Adrenal gland (tissue), 12 donors: ENCODE data around the gene TBC1D1. TPM values are rescaled to one million over a fixed set of nuclear protein-coding genes. Genes with fewer than 3 reads are reported as not detected.

ENCODE experiments used
- DNase-seq, 7 donors: peaks; one replicate each; pipeline ENCODE4 v3.0.0-alpha.2; 2019 to 2020
- H3K27ac ChIP-seq, 5 donors: fragments of 200-600 bp; sonication (generic) in 4 of 5; 1 replicate in 3 of 5; 2 replicates in 2 of 5; pipeline versions ENCODE4 v1.5.1 to v1.8.0; 2016 to 2020; ENCODE audit warnings: mild to moderate bottlenecking in 1 of 5
- H3K27me3 ChIP-seq: fragments of 200-600 bp; 2 replicates; pipeline ENCODE4 v1.8.0; 2021
- H3K36me3 ChIP-seq, 2 donors: fragments of 200-600 bp; replicated peaks in 1 of 2; 1 replicate in 1 of 2; 2 replicates in 1 of 2; pipeline versions ENCODE4 v1.5.1 to v1.8.0; 2018 to 2022
- H3K4me1 ChIP-seq, 2 donors: fragments of 200-600 bp; replicated peaks in 1 of 2; 1 replicate in 1 of 2; 2 replicates in 1 of 2; pipeline versions ENCODE4 v1.5.1 to v1.8.0; 2018 to 2021
- H3K4me3 ChIP-seq, 4 donors: fragments of 200-600 bp; sonication (generic) in 3 of 4; one replicate each; pipeline ENCODE4 v1.5.1; 2016 to 2018
- H3K9me3 ChIP-seq, 3 donors: fragments of 200-600 bp; sonication (generic) in 1 of 3; replicated peaks in 1 of 3; 1 replicate in 2 of 3; 2 replicates in 1 of 3; pipeline versions ENCODE4 v1.5.1 to v1.8.0; 2016 to 2021
- CTCF ChIP-seq, 6 experiments: fragments of 450-650 bp in 4 of 6; fragments of 200-600 bp in 2 of 6; sonication (generic) in 1 of 6; IDR thresholded peaks; 1 replicate in 5 of 6; 2 replicates in 1 of 6; pipeline versions ENCODE4 v1.5.1 to v1.8.0; 2016 to 2021; ENCODE audit warnings: antibody characterized with exemption in 6 of 6, mild to moderate bottlenecking in 2 of 6, moderate library complexity in 1 of 6
- POLR2A ChIP-seq, 2 donors: fragments of 450-650 bp; IDR thresholded peaks; one replicate each; pipeline ENCODE4 v1.6.1; 2017; ENCODE audit warnings: antibody characterized with exemption in 2 of 2, mild to moderate bottlenecking in 2 of 2, moderate library complexity in 1 of 2
- WGBS, 4 donors: extraction: QIAGEN DNeasy Blood & Tissue Kit in 2 of 4; methylation state at CpG; one replicate each; pipeline versions ENCODE4 v1.1.5 to v1.1.7; 2013 to 2017; 5-methylcytosine and 5-hydroxymethylcytosine counted together
- intact Hi-C, 2 donors: fragments of 100-400 bp; cut with DNase I; formaldehyde crosslinking; loops; one replicate each; pipeline versions ENCODE4 v1.14.1 to v1.15.0; 2022 to 2023
- polyA plus RNA-seq, 3 donors: library from polyadenylated mRNA; stranded (reverse); fragments of 200-250 nt in 2 of 3; fragments of 350-450 nt in 1 of 3; fragmentation: Illumina TruSeq in 1 of 3; extraction: RNeasy Lipid Tissue Mini Kit (QIAGEN cat#74804) in 1 of 3; gene quantifications; one replicate each; pipeline ENCODE4 v1.2.3, GENCODE V29; 2013 to 2014
- total RNA-seq, 9 donors: library from RNA; depleted of rRNA in 4 of 9; stranded (reverse); fragments of >200 nt in 4 of 9; fragments of 120-200 nt in 1 of 9; fragmentation: NEBNext Ultra II Directional in 1 of 9; extraction: Animal tissue kit (Norgen Biotek cat#: 25700) in 1 of 9; gene quantifications; one replicate each; pipeline versions ENCODE4 v1.1.0 to v1.2.4, GENCODE V29; 2013 to 2023
- donor health status: healthy with polysubstance abuse.
- donor health status: Bipolar disorder and iron deficiency.
- donor health status: DM: yes; HTN: yes; CAD: no.
- donor health status: DM: no; HTN: no; CAD: no.
- donor health status: DM: no; HTN: no; CAD: no.
- donor health status: DM: yes; HTN: yes; CAD: no.

The TBC1D1 gene
- total and polyA plus RNA-seq, 12 donors: 16.3 to 77.3 (median 25.7) TPM

DNA sequence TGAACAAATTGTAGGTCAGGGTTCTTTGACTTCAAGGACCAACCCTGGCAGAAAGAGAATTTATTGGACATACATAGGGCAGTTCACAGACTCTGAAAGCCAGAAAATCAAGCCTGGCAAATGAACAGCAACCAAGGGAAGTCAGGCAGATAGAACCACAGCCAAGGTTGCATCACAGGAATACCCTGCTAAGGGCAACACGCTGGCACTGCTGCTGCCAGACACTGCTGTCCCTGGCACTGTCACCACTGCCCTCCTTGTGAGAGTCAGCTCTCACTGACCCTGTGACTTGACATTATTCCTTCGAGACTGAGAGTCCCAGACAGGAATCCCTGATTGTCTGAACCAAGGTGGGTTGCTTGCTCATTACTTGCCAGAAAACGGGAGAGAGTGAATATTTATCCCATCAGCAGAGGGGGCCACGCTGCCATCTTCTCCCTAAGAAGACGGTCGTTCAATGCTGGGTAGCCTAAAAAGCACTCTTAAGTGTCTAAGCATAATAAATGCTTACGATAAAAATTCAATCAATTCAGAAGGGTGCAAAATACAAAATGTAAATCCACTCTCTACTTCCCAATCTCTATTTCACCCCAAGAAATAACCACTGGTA lies 46.1 kb downstream of the TBC1D1 start:
- Histone ChIP-seq H3K27me3 (no peaks in the 10 kb centered on the region), H3K36me3 (no peaks in the 10 kb centered on the region), H3K4me1 (peaks cover 0 to 4% of the 10 kb centered on the region in 2 donors), H3K9me3 (no peaks in the 10 kb centered on the region), H3K4me3 (no peak overlapping the region), H3K27ac (no peak overlapping the region)
- TF ChIP-seq CTCF (IDR thresholded peaks at IDR 0.05): no peak
- no peak for TF ChIP-seq POLR2A (IDR thresholded peaks at IDR 0.05)
- intact Hi-C loops: no loop called here
- WGBS, 4 donors: 44 to 63% (median 52%) methylated on average over 6 to 7 of the region's 7 CpGs
- peak; percentile 39 to 75 (median 65) for DNase-seq

GRCh38 chr4:37938208-37938607 lies 47.3 kb downstream of the TBC1D1 start:
- 90 to 93% (median 92%) methylated on average over 3 of the region's 3 CpGs for WGBS, 4 donors
- Histone ChIP-seq H3K4me3 (no peak overlapping the region), H3K27ac (no peak overlapping the region), H3K27me3 (no peaks in the 10 kb centered on the region), H3K4me1 (peaks cover 0 to 4% of the 10 kb centered on the region in 2 donors), H3K36me3 (no peaks in the 10 kb centered on the region), H3K9me3 (no peaks in the 10 kb centered on the region)
- no peak for TF ChIP-seq CTCF (IDR thresholded peaks at IDR 0.05)
- no peak for TF ChIP-seq POLR2A (IDR thresholded peaks at IDR 0.05)
- DNase-seq: no peak
- intact Hi-C loops: no loop called here

DNA sequence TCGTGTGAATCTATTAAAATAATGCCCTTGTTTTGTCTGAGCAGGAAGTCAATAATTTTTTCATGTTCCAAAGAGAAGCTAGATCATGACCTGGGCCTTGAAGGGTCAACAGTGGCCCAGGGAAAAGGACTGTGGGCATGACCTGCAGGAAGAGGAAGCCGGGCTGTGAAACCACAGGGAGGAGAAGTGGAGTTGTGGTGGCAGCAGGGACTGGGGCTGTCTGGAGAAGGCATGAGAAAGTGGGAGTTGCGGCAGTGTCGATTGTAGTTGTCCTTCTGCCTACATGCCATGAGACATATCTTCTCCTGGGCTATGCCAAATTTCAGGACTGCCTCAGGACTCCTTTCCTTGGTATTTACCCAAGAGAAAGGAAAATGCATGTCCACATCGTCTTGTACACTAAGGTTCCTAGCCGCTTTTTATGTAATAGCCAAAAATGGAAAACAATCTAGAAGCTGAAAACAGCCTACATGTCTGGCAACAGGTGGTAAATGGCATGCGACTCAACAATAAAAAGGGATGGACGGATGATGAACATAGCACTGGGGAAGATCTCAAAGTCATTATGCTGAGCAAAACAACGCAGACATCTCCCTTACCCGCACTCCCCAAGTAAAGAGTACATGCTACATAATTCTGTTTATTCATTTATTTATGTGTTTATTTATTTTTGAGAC lies 55.8 kb downstream of the TBC1D1 start:
- no peak for TF ChIP-seq CTCF (IDR thresholded peaks at IDR 0.05)
- no peak for TF ChIP-seq POLR2A (IDR thresholded peaks at IDR 0.05)
- H3K4me3 ChIP-seq: no peak overlapping the region
- peak; percentile 26 to 57 (median 38) for DNase-seq
- peaks cover 10 to 13% of the 10 kb centered on the region in 2 donors for H3K4me1 ChIP-seq
- H3K36me3 ChIP-seq: no peaks in the 10 kb centered on the region
- H3K27me3 ChIP-seq: no peaks in the 10 kb centered on the region
- WGBS, 4 donors: 73 to 79% (median 76%) methylated on average over 10 of the region's 10 CpGs
- intact Hi-C loops: no loop called here
- H3K27ac ChIP-seq: peak overlapping the region in 1 of 5 donors; percentile 5
- H3K9me3 ChIP-seq: no peaks in the 10 kb centered on the region

DNA sequence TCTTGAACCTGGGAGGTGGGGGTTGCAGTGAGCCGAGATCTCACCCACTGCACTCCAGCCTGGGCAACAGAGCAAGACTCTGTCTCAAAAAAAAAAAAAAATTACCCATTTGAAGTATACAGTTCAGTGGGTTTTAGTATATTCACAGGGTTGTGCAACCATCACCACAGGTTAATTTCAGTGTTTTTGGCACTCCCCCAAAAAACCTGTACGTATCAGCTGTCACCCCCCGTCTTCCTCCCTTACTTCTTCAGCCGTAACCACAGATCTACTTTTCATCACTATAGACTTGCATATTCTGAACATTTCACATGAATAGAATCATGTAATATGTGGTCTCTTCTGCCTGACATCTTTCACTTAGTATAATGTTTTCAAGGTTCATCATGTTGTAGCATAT lies 57.7 kb downstream of the TBC1D1 start:
- Histone ChIP-seq H3K4me1 (peaks cover 10 to 13% of the 10 kb centered on the region in 2 donors), H3K27ac (no peak overlapping the region), H3K36me3 (no peaks in the 10 kb centered on the region), H3K4me3 (no peak overlapping the region), H3K9me3 (no peaks in the 10 kb centered on the region), H3K27me3 (no peaks in the 10 kb centered on the region)
- TF ChIP-seq CTCF (IDR thresholded peaks at IDR 0.05): no peak
- no peak for TF ChIP-seq POLR2A (IDR thresholded peaks at IDR 0.05)
- DNase-seq: no peak
- intact Hi-C loops: no loop called here
- WGBS, 4 donors: 80 to 92% (median 86%) methylated on average over 4 of the region's 4 CpGs
